Activated T-cell treated with anti-CD3 and anti-CD28 coated beads, Interleukin-2, amount 50 U/mL, for 4 hours (primary cell): ENCODE measurements around the gene MARK3. TPM values are rescaled to one million over a fixed set of nuclear protein-coding genes. Genes with fewer than 3 reads are reported as not detected.

ENCODE experiments used
- ATAC-seq, 2 donors: fragments of 200-7000 bp; cut with Tn5 transposase; one replicate each; pipeline ENCODE4 v1.10.0; 2021
- DNase-seq: peaks from one replicate; pipeline ENCODE4 v3.0.0-alpha.2; 2020
- H3K27me3 Mint-ChIP-seq: one replicate; pipeline ENCODE4 v1.8.0; 2021; ENCODE audit warnings: low read depth, mixed read lengths
- H3K36me3 Mint-ChIP-seq: one replicate; pipeline ENCODE4 v1.8.0; 2022; ENCODE audit warnings: mixed read lengths; ENCODE audit not compliant: insufficient read depth
- H3K4me1 Mint-ChIP-seq: one replicate; pipeline ENCODE4 v1.8.0; 2021; ENCODE audit warnings: low read depth, mixed read lengths
- H3K4me3 Mint-ChIP-seq: one replicate; pipeline ENCODE4 v1.8.0; 2021; ENCODE audit warnings: mild to moderate bottlenecking, moderate library complexity, mixed read lengths
- H3K9me3 Mint-ChIP-seq: one replicate; pipeline ENCODE4 v1.8.0; 2021; ENCODE audit warnings: mixed read lengths
- total RNA-seq, 3 donors: library from RNA; stranded (reverse); gene quantifications; one replicate each; pipeline ENCODE4 v1.2.1, GENCODE V29; 2021

Gene MARK3
- total RNA-seq, 3 donors from 2014 or later: 79.9 to 96.2 (median 95.5) TPM

DNA sequence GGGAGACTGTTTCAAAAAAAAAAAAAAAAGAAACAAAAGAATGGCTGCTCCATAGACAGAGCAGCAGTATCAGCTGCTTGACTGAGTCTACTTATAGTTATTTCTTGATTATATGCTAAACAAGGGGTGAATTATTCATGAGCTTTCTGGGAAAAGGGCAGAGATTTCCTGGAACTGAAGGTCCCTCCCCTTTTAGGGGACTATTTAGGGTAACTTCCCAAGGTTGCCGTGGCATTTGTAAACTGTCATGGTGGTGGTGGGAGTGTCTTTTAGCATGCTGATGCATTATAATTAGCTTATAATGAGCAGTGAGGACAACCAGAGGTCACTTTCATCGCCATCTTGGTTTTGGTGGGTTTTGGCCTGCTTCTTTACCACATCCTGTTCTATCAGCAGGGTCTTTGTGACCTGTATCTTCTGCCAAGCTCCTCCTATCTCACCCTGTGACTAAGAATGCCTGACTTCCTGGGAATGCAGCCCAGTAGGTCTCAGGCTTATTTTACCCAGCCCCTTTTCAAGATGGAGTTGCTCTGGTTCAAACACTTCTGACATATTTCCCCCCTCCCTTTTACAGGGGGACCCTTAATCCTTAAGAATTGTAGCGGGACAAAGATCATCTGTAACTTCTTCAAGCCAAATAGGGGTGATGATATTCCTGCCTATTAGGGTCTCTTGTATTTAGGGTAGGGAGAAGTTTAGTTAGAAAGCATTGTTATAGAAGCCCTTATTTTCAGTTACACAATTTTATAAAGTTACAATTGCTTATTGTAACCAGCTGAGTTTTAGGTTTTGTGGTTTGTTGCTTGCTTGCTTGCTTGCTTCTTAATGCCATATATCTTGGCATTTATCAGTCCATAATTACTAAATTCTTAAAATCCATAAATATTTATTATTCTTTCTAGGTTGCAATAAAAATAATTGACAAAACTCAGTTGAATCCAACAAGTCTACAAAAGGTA lies 42.5 kb downstream of the MARK3 start:
- Mint-ChIP-seq H3K4me1 (peaks cover 40% of the 10 kb centered on the region), H3K4me3 (no peak overlapping the region), H3K27me3 (no peaks in the 10 kb centered on the region), H3K9me3 (no peaks in the 10 kb centered on the region), H3K36me3 (peaks cover 16% of the 10 kb centered on the region)
- peak; percentile 7 for DNase-seq
- peak; percentile 53 to 70 for ATAC-seq

DNA sequence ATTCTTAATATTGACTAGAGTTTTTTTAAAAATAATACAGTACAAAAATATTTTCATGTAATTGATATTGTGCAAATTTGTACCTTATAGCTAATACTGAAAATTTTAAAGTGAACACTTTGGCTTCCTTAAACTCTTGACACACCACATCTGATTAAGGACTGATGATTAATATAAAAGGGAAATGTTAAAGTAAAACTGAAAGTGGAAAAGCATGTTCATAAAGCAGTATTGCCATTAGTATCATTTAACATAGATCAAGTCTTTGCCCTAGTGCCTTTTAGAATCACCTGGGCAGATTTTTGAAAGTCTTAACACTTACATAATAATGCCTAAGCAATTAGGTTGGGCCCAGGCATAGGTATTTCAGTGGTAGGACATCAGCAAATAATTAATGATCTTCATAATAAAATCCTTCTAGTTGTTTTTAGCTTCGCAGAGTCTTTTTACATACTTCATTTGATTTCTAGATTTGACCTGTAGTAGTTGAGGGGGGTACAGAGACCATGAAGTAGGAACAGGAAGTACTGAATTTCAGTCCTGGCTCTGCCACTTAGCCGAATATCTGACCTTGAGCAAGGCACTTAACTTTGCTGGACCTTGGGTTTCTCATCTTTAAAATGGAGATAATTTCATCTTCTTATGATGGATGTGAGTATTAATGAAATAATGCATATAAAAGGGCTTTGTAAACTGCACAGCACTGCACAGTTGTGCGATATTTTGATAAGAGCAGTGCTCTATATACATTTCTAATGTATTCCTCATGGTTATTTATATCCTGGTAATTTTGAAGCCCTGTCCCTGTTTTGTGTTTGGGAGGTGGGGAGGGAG lies 43.7 kb downstream of the MARK3 start:
- H3K4me1 Mint-ChIP-seq: peaks cover 40% of the 10 kb centered on the region
- ATAC-seq: peak; percentile 74 to 75
- no peak for DNase-seq

DNA sequence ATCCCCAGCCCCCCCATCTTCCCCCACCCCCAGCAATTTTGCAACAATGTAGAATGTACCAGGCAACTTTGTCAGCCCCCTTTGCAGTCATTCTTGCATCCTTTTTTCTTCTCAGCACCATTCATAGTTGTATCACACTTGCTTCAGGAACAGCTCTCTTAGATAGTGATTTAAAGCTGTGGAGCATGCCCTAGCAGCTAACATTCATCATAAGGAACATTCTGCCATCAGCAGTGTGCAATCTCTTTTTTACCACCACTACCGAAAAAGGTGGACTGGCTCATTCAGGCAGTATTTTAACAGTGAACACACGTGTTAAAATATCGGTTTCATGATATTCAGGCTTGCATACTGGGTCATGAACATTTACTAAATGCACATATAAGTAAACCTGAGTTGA lies 45.1 kb downstream of the MARK3 start:
- H3K9me3 Mint-ChIP-seq: no peaks in the 10 kb centered on the region
- peaks cover 14% of the 10 kb centered on the region for H3K36me3 Mint-ChIP-seq
- peaks cover 36% of the 10 kb centered on the region for H3K4me1 Mint-ChIP-seq
- H3K27me3 Mint-ChIP-seq: no peaks in the 10 kb centered on the region
- ATAC-seq: no peak
- no peak for DNase-seq
- no peak overlapping the region for H3K4me3 Mint-ChIP-seq

More for the DNA sequence above, 43.7 kb downstream of the MARK3 start:
- Mint-ChIP-seq H3K36me3 (peaks cover 16% of the 10 kb centered on the region), H3K4me3 (no peak overlapping the region), H3K9me3 (no peaks in the 10 kb centered on the region), H3K27me3 (no peaks in the 10 kb centered on the region)

DNA sequence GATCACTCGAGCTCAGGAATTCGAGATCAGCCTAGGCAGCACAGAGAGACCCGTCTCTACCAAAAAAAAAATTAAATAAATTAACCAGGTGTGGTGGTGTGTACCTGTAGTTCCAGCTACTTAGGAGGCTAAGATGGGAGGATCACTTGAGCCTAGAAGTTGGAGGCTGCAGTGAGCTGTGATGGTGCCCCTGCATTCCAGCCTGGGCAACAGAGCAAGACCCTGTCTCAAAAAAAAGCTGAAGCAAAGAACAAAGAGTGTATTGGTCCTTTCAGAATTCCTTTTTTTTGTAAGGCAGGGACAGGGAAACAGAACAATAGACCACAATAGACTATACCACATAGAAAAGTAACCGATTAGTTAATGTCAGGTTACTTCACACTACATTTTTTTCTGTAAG lies 47.4 kb downstream of the MARK3 start:
- ATAC-seq: no peak
- no peaks in the 10 kb centered on the region for H3K9me3 Mint-ChIP-seq
- peaks cover 17% of the 10 kb centered on the region for H3K36me3 Mint-ChIP-seq
- H3K4me1 Mint-ChIP-seq: peaks cover 25% of the 10 kb centered on the region
- DNase-seq: no peak
- no peak overlapping the region for H3K4me3 Mint-ChIP-seq
- H3K27me3 Mint-ChIP-seq: no peaks in the 10 kb centered on the region

DNA sequence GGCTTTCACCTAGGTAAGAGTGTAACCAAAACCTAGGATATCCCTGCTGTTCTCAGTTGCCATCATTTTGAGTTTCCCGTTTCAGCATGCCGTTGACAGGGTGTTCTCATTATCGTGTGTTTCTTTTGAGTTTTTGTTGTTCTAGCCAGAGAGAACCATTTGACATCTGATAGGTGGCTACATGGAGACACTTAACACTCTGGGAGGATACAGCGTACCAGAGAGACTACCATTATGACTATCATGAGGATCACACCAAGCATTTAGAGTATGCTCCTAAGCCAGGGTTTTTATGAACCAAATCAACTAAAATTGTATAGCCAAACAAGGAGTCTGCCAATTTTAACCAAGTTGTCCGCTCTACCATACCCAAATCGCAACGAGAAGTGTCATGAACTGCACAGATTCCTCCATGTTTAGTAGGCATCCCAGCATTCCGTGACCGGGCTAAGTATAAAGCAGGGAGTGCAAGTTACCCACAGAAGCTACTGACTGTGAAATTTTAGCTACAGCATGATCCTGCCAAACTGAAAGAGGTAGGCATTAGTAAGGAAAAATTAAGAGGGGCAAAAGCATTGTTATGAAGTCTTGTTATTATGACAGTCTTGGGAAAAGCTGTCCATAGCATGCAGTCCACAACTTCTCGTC lies 48.8 kb downstream of the MARK3 start:
- DNase-seq (no peak), ATAC-seq (no peak)
- Mint-ChIP-seq H3K4me3 (no peak overlapping the region), H3K36me3 (peaks cover 15% of the 10 kb centered on the region), H3K4me1 (peaks cover 14% of the 10 kb centered on the region), H3K27me3 (no peaks in the 10 kb centered on the region), H3K9me3 (no peaks in the 10 kb centered on the region)

DNA sequence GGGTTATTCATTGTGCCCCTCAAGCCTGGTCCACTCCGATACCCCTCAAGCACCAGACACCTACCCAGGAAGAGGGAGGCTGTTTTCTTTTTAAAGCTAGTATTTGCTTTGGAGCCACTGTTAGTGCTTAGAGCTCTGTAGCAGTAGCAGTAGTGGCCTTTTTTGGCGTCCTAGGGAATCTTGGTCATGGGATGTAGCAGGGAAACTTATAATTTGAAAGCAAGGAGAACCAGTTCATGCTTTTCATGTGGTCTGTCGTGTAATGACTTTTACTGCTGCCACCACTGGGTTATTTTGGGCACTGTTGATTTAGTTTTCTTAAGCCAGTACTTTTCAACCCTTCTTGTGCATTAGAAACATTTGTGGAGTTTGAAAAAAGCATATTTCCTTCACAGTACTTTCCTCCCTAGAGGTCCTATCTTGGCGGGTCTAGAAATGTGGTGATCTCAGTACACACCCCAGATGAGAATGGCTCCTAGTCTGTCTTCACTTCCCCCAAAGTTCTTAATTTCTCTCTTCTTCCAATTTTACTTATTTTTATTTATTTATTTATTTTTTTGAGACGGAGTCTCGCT lies 49.7 kb downstream of the MARK3 start:
- Mint-ChIP-seq H3K36me3 (peaks cover 19% of the 10 kb centered on the region), H3K27me3 (no peaks in the 10 kb centered on the region), H3K4me1 (peaks cover 8% of the 10 kb centered on the region), H3K4me3 (no peak overlapping the region), H3K9me3 (no peaks in the 10 kb centered on the region)
- DNase-seq (no peak), ATAC-seq (no peak)

DNA sequence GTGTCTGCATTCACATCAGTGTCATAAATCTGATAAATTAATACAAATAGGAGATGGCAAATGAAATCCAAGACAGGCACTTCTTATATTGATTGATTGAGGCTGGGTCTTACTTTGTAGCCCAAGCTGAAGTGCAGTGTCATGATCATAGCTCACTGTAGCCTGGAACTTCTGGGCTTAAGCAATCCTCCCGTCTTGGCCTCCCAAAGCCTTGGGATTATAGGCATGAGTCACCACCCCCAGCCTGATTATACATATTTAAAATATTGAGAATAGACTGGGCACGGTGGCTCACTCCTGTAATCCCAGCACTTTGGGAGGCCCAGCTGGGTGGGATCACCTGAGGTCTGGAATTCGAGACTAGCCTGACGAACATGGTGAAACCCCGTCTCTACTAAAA lies 51.3 kb downstream of the MARK3 start:
- Mint-ChIP-seq H3K36me3 (peaks cover 18% of the 10 kb centered on the region), H3K9me3 (no peaks in the 10 kb centered on the region), H3K27me3 (no peaks in the 10 kb centered on the region), H3K4me1 (peaks cover 6% of the 10 kb centered on the region), H3K4me3 (no peak overlapping the region)
- ATAC-seq (no peak), DNase-seq (no peak)

DNA sequence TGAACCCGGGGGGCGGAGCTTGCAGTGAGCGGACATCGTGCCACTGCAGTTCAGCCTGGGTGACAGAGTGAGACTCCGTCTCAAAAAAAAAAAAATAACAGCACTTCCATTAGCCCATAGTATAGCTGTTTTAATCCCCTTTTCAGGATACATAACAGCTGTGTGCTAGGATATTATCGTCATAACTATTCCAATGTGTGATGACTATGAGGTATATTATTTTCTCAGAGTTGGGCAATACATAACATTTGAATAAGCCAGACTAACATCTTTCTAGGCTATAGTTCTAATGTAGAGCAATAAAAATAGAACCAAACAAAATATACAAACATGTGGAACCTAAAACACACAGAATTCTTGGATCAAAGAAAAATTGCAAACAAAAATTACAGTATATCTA lies 57.1 kb downstream of the MARK3 start:
- H3K4me1 Mint-ChIP-seq: peaks cover 33% of the 10 kb centered on the region
- H3K4me3 Mint-ChIP-seq: no peak overlapping the region
- H3K27me3 Mint-ChIP-seq: no peaks in the 10 kb centered on the region
- no peak for ATAC-seq
- no peaks in the 10 kb centered on the region for H3K9me3 Mint-ChIP-seq
- DNase-seq: no peak
- peaks cover 17% of the 10 kb centered on the region for H3K36me3 Mint-ChIP-seq

DNA sequence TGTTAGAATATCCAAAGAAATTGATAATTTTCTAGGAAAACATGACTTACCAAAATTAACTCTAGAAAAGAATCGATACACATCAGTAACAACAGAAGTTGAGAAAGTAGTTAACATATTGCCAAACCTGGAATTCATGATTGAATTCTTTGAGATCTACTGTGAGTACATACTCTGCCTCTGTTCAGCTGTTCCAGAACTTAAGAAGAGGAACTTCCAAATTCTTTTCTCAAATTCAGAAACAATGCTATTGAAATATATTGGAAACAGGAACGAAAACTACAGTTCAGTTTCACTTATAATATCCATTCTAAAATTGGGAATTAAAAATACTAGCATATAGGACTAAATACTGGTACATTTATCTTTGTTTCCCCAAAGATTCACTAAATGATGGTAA lies 57.9 kb downstream of the MARK3 start:
- no peak overlapping the region for H3K4me3 Mint-ChIP-seq
- no peaks in the 10 kb centered on the region for H3K9me3 Mint-ChIP-seq
- DNase-seq: no peak
- H3K4me1 Mint-ChIP-seq: peaks cover 37% of the 10 kb centered on the region
- peaks cover 14% of the 10 kb centered on the region for H3K36me3 Mint-ChIP-seq
- no peaks in the 10 kb centered on the region for H3K27me3 Mint-ChIP-seq
- no peak for ATAC-seq

DNA sequence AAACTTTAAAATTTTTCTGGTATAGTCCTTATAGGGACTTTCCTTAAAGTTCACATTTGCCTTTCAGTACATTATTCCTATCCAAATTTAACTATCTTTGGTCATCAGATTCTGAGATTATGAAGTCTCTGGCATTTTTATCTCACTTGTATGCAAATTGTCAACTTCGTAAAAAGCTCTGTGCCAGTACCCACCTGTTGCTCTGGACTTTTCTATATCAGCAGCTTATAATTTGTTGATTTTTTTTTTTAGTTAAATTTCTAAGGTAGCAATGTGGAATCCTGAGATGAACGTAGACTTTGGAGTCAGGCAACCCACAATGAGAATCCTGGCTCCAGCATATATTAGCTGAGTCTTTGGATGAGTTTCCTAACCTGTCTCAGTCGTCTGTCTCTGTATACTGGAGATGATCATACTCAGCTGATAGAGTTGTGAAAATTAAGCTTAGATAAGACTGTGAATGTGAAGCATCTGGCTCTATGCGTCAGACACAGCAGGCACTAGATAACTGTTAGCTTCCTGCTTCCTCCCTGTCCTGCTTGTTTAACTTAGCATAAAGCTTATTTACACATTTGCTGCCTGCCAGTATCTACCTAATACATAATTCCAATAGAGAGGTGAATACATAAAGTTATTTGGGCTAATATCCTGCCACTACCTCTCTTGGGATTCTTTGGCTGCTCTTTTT lies 59.8 kb downstream of the MARK3 start:
- H3K4me3 Mint-ChIP-seq: no peak overlapping the region
- H3K36me3 Mint-ChIP-seq: peaks cover 9% of the 10 kb centered on the region
- no peak for ATAC-seq
- H3K4me1 Mint-ChIP-seq: peaks cover 38% of the 10 kb centered on the region
- H3K27me3 Mint-ChIP-seq: no peaks in the 10 kb centered on the region
- DNase-seq: no peak
- H3K9me3 Mint-ChIP-seq: no peaks in the 10 kb centered on the region

DNA sequence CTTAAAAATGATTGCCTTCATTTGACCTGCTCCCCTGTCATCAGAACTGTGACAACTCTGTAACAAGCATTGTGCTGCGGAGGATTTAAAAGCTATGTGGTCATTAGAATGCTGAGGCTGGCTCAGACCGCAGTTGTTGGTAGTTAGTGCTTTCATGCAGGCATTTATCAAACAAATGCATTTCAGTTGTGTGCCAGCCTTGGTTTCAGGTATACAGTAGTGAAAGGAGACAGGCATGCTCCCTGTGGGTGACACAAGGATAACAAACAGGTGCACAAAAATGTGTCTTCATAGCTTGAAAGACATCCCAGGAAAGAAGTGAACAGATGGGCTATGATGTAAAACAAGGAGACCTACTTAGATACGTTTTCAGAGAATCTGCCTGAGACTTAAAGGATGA lies 60.6 kb downstream of the MARK3 start:
- Mint-ChIP-seq H3K27me3 (no peaks in the 10 kb centered on the region), H3K4me3 (no peak overlapping the region), H3K4me1 (peaks cover 38% of the 10 kb centered on the region)

DNA sequence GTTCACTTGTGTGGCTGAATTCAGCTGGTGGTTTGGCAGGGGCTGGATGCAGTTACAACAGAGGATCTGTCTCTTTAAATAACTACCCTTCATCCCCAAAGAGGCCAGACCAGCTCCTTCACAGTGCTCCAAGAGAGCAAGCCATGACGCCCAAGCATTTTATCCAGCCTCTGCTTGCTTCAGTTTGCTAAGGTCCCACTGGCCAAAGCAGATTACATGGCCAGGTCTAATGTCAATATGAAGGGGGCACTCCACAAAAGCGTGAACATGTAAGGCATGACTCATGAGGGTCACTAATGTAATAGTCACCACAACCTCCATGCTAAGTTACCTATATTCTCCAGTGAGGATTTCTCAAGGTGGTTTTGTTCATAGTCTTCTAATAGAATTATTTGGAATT lies 62.9 kb downstream of the MARK3 start:
- Mint-ChIP-seq H3K4me1 (peaks cover 36% of the 10 kb centered on the region), H3K27me3 (no peaks in the 10 kb centered on the region), H3K4me3 (no peak overlapping the region), H3K9me3 (no peaks in the 10 kb centered on the region), H3K36me3 (peaks cover 21% of the 10 kb centered on the region)
- DNase-seq (no peak), ATAC-seq (no peak)

More for the DNA sequence above, 60.6 kb downstream of the MARK3 start:
- no peak for ATAC-seq
- no peak for DNase-seq
- Mint-ChIP-seq H3K36me3 (peaks cover 6% of the 10 kb centered on the region), H3K9me3 (no peaks in the 10 kb centered on the region)

DNA sequence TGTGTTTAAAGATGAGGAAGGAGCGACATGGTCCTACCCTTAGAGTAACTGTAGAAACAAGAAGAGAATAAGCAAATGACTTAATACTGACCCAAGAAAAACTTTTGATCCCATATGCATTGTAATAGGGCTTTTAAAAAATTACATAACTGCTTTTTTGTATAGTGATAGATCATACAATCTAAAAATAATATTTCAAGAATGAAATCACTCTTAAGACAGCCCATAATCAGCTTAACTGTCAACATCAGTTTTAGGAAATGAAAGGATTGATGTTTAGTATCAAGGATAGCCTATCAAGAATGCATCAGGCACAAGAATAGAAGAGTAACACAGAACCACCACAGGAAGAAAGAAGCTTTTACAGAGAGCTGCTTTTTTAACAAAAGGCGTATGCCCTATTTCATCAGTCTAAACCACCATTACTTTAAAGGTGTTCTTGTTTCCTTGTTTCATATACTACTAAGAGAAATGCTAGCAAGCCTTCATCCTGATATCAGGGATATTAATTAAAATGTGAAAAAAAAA lies 64.5 kb downstream of the MARK3 start:
- Mint-ChIP-seq H3K4me3 (no peak overlapping the region), H3K36me3 (peaks cover 22% of the 10 kb centered on the region), H3K27me3 (no peaks in the 10 kb centered on the region), H3K9me3 (no peaks in the 10 kb centered on the region), H3K4me1 (peaks cover 30% of the 10 kb centered on the region)
- DNase-seq (no peak), ATAC-seq (no peak)
